ENCODE data around the gene PRKN. TPM values are rescaled to one million over a fixed set of nuclear protein-coding genes. Genes with fewer than 3 reads are reported as not detected.

The PRKN gene
- total RNA-seq, 4 donors from 2014 or later, result 4.5 to 12.3 (median 9.0) TPM

DNA sequence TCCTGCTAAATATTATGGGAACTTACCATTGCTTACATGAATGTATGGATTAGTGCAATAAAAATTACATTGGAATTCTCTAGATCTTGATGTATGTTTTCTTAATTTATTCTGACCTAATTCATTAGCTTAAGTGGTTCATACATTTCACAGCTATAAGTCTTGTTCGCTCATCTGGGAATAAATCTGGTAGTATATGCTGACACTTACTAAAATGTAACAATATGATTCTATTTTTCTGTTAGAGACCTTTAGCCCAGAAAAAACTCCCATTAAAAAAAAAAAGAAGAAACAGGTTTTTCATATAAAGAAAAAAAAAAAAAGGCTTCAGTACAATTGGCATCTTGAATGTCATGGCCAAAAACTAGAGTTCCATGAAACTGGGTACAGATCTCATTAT lies 1059.6 kb downstream of the PRKN start:
- no peak for DNase-seq
- no peaks in the 10 kb centered on the region for H3K4me1 ChIP-seq
- H3K27ac ChIP-seq, result no peak overlapping the region
- intact Hi-C loops (cut with DNase I; ENCODE audit: low total_unique reads), result no loop called here
- no peaks in the 10 kb centered on the region for H3K9me3 ChIP-seq
- no peak overlapping the region for H3K4me3 ChIP-seq
- H3K36me3 ChIP-seq, result no peaks in the 10 kb centered on the region
- no peaks in the 10 kb centered on the region for H3K27me3 ChIP-seq
- TF ChIP-seq POLR2AphosphoS5 (IDR thresholded peaks at IDR 0.05) (no peak), EP300 (IDR thresholded peaks at IDR 0.05; ENCODE audit: low read depth) (no peak), POLR2A (IDR thresholded peaks at IDR 0.05) (no peak)
- TF ChIP-seq, protein P1, sequence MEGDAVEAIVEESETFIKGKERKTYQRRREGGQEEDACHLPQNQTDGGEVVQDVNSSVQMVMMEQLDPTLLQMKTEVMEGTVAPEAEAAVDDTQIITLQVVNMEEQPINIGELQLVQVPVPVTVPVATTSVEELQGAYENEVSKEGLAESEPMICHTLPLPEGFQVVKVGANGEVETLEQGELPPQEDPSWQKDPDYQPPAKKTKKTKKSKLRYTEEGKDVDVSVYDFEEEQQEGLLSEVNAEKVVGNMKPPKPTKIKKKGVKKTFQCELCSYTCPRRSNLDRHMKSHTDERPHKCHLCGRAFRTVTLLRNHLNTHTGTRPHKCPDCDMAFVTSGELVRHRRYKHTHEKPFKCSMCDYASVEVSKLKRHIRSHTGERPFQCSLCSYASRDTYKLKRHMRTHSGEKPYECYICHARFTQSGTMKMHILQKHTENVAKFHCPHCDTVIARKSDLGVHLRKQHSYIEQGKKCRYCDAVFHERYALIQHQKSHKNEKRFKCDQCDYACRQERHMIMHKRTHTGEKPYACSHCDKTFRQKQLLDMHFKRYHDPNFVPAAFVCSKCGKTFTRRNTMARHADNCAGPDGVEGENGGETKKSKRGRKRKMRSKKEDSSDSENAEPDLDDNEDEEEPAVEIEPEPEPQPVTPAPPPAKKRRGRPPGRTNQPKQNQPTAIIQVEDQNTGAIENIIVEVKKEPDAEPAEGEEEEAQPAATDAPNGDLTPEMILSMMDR (IDR thresholded peaks at IDR 0.05), result no peak
- in situ Hi-C loops (cut with MboI; ENCODE audit: low pct_ligation_motif_present in 1 of 4, low pct_unique_long_range_greater_than_20kb in 1 of 4, low sequenced_read_pairs in 3 of 4), result no loop called here
- 88 to 100% methylated on average over 1 of the region's 1 CpG for WGBS, 2 donors (ENCODE audit: low coverage in 1 of 2)

DNA sequence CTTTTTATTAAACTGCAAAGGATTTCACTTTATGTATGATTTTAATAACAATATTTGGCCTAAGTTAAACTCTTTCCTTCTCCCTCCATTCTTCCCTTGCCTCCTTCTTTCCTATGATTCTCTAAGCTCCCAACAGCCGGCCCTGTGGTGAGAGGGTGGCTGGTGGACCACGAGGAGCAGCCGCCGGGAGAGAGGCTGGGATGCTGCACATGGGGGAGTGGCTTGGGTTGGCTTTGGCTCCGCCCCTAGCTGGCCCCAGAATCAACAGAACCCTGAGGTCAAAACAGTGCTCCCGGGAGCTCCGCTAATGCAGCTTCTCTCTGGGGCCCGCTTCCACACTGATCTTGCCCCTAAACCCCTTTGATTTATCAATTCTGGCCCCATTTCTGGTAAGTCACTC lies 1063.9 kb downstream of the PRKN start:
- intact Hi-C loops (cut with DNase I; ENCODE audit: low total_unique reads), result no loop called here
- Histone ChIP-seq H3K36me3 (no peaks in the 10 kb centered on the region), H3K9me3 (no peaks in the 10 kb centered on the region), H3K27me3 (no peaks in the 10 kb centered on the region), H3K4me3 (no peak overlapping the region), H3K4me1 (no peaks in the 10 kb centered on the region), H3K27ac (no peak overlapping the region)
- TF ChIP-seq, protein P1 (IDR thresholded peaks at IDR 0.05), result no peak
- TF ChIP-seq POLR2A (IDR thresholded peaks at IDR 0.05), result no peak
- TF ChIP-seq POLR2AphosphoS5 (IDR thresholded peaks at IDR 0.05), result no peak
- TF ChIP-seq EP300 (IDR thresholded peaks at IDR 0.05; ENCODE audit: low read depth), result no peak
- 80 to 88% methylated on average over 1 to 8 of the region's 8 CpGs for WGBS, 2 donors (ENCODE audit: low coverage in 1 of 2)
- DNase-seq, result no peak
- in situ Hi-C loops (cut with MboI; ENCODE audit: low pct_ligation_motif_present in 1 of 4, low pct_unique_long_range_greater_than_20kb in 1 of 4, low sequenced_read_pairs in 3 of 4), result no loop called here

DNA sequence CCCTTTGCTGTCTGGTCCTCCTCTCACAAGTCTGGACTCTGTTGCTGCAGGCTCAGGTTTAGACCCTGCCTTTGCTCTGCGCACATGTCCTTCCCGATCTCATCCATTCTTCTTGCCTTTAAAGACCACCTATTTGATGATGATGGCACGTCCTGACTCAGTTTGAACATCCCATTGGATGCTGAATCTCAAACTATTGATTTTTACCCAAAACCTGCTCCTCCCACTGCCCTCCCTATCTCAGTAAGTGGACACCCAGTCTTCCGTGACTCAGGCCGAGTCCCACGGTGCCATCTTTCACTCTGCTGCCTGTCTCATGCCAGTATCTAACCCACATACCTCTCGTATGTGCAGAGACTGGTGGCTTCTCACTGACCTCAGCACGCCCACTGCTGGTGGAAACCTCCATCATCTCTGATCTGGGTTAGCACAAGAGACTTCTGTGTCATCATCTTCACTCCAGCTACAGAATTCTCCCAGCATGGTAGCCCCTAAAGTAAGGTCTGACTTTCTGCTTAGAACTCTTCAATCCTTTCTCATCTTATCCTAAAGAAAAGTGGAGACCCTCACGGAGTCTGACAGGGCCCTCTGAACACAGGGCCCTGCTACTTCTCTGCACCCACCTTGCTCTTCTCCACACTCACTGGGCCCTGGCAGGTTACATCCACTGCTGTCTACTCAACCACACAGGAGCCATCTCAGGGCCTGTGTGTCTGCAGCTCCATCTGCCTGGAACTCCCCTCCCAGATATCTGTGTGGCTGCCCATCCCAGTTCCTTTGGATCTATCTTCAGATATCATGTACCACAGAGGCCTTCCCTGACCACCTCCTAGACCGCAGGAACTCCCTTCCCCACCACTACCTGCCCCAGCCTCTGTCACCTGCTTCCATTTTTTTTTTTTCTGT lies 1066.6 kb downstream of the PRKN start:
- in situ Hi-C loops (cut with MboI; ENCODE audit: low pct_ligation_motif_present in 1 of 4, low pct_unique_long_range_greater_than_20kb in 1 of 4, low sequenced_read_pairs in 3 of 4) (no loop called here), intact Hi-C loops (cut with DNase I; ENCODE audit: low total_unique reads) (no loop called here)
- no peak overlapping the region for H3K27ac ChIP-seq
- H3K4me1 ChIP-seq, result no peaks in the 10 kb centered on the region
- no peaks in the 10 kb centered on the region for H3K9me3 ChIP-seq
- H3K4me3 ChIP-seq, result no peak overlapping the region
- DNase-seq, result no peak
- 85 to 94% methylated on average over 6 to 10 of the region's 10 CpGs for WGBS, 2 donors (ENCODE audit: low coverage in 1 of 2)
- no peaks in the 10 kb centered on the region for H3K27me3 ChIP-seq
- H3K36me3 ChIP-seq, result no peaks in the 10 kb centered on the region
- TF ChIP-seq, protein P1 (IDR thresholded peaks at IDR 0.05), result no peak
- TF ChIP-seq POLR2A (IDR thresholded peaks at IDR 0.05) (no peak), POLR2AphosphoS5 (IDR thresholded peaks at IDR 0.05) (no peak), EP300 (IDR thresholded peaks at IDR 0.05; ENCODE audit: low read depth) (no peak)

DNA sequence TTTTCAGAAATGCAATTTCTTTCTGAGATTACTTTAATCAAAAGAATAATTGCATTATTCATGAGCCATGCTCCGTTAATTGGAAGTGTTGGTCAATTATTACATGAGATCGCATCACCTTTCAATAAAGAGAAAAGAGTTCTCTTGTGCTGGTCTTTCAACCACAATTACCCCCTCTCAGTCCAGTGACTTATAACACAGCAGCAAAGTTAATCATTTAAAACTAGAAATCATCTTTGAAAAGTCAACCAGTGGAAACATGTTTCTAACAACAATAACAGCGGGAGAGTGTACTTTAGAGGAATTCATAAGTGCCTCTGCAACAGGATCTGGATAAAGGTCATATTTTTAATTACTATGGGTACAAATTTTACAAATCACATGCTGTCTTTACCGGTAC lies 1069.4 kb downstream of the PRKN start:
- WGBS, 2 donors (ENCODE audit: low coverage in 1 of 2), result 60 to 65% methylated on average over 4 of the region's 4 CpGs
- Histone ChIP-seq H3K4me1 (no peaks in the 10 kb centered on the region), H3K36me3 (no peaks in the 10 kb centered on the region), H3K4me3 (no peak overlapping the region), H3K27me3 (no peaks in the 10 kb centered on the region), H3K9me3 (no peaks in the 10 kb centered on the region), H3K27ac (no peak overlapping the region)
- no peak for DNase-seq
- in situ Hi-C loops (cut with MboI; ENCODE audit: low pct_ligation_motif_present in 1 of 4, low pct_unique_long_range_greater_than_20kb in 1 of 4, low sequenced_read_pairs in 3 of 4), result no loop called here
- TF ChIP-seq EP300 (IDR thresholded peaks at IDR 0.05; ENCODE audit: low read depth) (no peak), POLR2A (IDR thresholded peaks at IDR 0.05) (no peak), POLR2AphosphoS5 (IDR thresholded peaks at IDR 0.05) (no peak)
- TF ChIP-seq, protein P1 (IDR thresholded peaks at IDR 0.05), result no peak
- intact Hi-C loops (cut with DNase I; ENCODE audit: low total_unique reads), result no loop called here
